Lung (tissue), 12 donors: ENCODE data around the gene USP9X. TPM values are rescaled to one million over a fixed set of nuclear protein-coding genes. Genes with fewer than 3 reads are reported as not detected.
"Not testable (repeated sequence)": the region's sequence is repeated elsewhere in the genome, so short reads cannot be mapped to it uniquely, and the experiment has no call there.

ENCODE experiments used
- ATAC-seq: fragments of 200-7000 bp; cut with Tn5 transposase; one replicate; pipeline ENCODE4 v1.9.1; 2020; ENCODE audit warnings: moderate number of reproducible peaks; ENCODE audit not compliant: insufficient read depth, low FRiP score
- DNase-seq, 3 donors: peaks; one replicate each; pipeline ENCODE4 v3.0.0-alpha.2; 2013 to 2017
- H3K27ac ChIP-seq, 2 donors: one replicate each; pipeline ENCODE4 v1.5.1; 2013; ENCODE audit warnings: mild to moderate bottlenecking in 2 of 2, moderate library complexity in 2 of 2, control low read depth in 1 of 2, inconsistent platforms in 1 of 2, low read depth in 1 of 2, low read length in 1 of 2
- H3K27me3 ChIP-seq, 3 donors: one replicate each; pipeline ENCODE4 v1.5.1; 2013; ENCODE audit warnings: low read length in 2 of 3; ENCODE audit not compliant: control insufficient read depth in 3 of 3, insufficient read depth in 3 of 3
- H3K36me3 ChIP-seq, 4 donors: one replicate each; pipeline ENCODE4 v1.5.1; 2013; ENCODE audit warnings: low read length in 4 of 4, mild to moderate bottlenecking in 1 of 4, moderate library complexity in 1 of 4; ENCODE audit not compliant: control insufficient read depth in 4 of 4, insufficient read depth in 4 of 4
- H3K4me1 ChIP-seq, 5 donors: one replicate each; pipeline ENCODE4 v1.5.1; 2013; ENCODE audit warnings: low read length in 5 of 5, mild to moderate bottlenecking in 2 of 5, moderate library complexity in 1 of 5; ENCODE audit not compliant: control insufficient read depth in 5 of 5, insufficient read depth in 5 of 5
- H3K4me3 ChIP-seq: one replicate; pipeline ENCODE4 v1.5.1; 2013; ENCODE audit warnings: mild to moderate bottlenecking, control low read depth, moderate library complexity
- H3K9ac ChIP-seq, 2 donors: one replicate each; pipeline ENCODE4 v1.5.1; 2013; ENCODE audit warnings: low read length in 2 of 2, control low read depth in 1 of 2; ENCODE audit not compliant: insufficient read depth in 1 of 2
- H3K9me3 ChIP-seq, 4 donors: one replicate each; pipeline ENCODE4 v1.5.1; 2013; ENCODE audit warnings: low read length in 3 of 4, mild to moderate bottlenecking in 1 of 4, moderate library complexity in 1 of 4; ENCODE audit not compliant: control insufficient read depth in 4 of 4, insufficient read depth in 3 of 4
- WGBS, 2 donors: extraction: QIAGEN DNeasy Blood & Tissue Kit; methylation state at CpG; one replicate each; pipeline ENCODE4 v1.1.7; 2013; 5-methylcytosine and 5-hydroxymethylcytosine counted together
- polyA plus RNA-seq, 2 donors: library from polyadenylated mRNA; stranded (reverse); fragments of 200-250 nt; gene quantifications; one replicate each; pipeline ENCODE4 v1.2.1, GENCODE V29; 2013
- total RNA-seq, 2 donors: library from RNA; depleted of rRNA in 1 of 2; stranded (reverse); fragments of >200 nt in 1 of 2; gene quantifications; one replicate each; pipeline ENCODE4 v1.2.1, GENCODE V29; 2014 to 2021
- TF ChIP-seq, protein P1 (sequence below): IDR thresholded peaks from 2 replicates; pipeline ENCODE4 v1.5.1; 2012; ENCODE audit warnings: mild to moderate bottlenecking; ENCODE audit errors: control extremely low read depth, extremely low read depth
- donor health status: control.
- donor health status: control.
- donor health status: Bipolar disorder and iron deficiency.
- donor health status: healthy.
- donor health status: DM: yes; HTN: yes; CAD: no.

USP9X gene
- total and polyA plus RNA-seq, 4 donors: 8.5 to 187 (median 43.0) TPM

DNA sequence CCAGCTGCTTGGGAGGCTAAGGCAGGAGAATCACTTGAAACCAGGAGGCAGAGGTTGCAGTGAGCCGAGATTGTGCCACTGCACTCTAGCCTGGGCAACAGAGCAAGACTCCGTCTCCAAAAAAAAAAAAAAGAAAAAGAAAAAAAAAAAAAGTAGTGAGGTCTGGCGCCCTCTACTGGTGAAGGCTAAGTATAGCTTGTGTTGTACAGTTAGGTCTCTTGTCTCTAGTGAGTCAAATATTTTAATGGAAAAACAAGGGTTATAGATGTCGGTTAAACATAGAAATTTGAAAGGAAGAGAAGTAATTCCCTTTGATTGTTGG, 29.8 kb downstream of the USP9X start:
- H3K27ac ChIP-seq, H3K9me3 ChIP-seq, H3K36me3 ChIP-seq, H3K9ac ChIP-seq, H3K4me3 ChIP-seq, ATAC-seq: not testable (repeated sequence)
- TF ChIP-seq, protein P1, sequence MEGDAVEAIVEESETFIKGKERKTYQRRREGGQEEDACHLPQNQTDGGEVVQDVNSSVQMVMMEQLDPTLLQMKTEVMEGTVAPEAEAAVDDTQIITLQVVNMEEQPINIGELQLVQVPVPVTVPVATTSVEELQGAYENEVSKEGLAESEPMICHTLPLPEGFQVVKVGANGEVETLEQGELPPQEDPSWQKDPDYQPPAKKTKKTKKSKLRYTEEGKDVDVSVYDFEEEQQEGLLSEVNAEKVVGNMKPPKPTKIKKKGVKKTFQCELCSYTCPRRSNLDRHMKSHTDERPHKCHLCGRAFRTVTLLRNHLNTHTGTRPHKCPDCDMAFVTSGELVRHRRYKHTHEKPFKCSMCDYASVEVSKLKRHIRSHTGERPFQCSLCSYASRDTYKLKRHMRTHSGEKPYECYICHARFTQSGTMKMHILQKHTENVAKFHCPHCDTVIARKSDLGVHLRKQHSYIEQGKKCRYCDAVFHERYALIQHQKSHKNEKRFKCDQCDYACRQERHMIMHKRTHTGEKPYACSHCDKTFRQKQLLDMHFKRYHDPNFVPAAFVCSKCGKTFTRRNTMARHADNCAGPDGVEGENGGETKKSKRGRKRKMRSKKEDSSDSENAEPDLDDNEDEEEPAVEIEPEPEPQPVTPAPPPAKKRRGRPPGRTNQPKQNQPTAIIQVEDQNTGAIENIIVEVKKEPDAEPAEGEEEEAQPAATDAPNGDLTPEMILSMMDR: peak; percentile 61
- peak; percentile 27 to 47 (median 44) for DNase-seq
- 0 to 4% methylated on average over 3 to 4 of the region's 4 CpGs for WGBS, 2 donors
- Histone ChIP-seq H3K4me1 (peaks cover 0 to 17% (median 0%) of the 10 kb centered on the region in 5 donors), H3K27me3 (peaks cover 0 to 30% (median 21%) of the 10 kb centered on the region in 3 donors)

DNA sequence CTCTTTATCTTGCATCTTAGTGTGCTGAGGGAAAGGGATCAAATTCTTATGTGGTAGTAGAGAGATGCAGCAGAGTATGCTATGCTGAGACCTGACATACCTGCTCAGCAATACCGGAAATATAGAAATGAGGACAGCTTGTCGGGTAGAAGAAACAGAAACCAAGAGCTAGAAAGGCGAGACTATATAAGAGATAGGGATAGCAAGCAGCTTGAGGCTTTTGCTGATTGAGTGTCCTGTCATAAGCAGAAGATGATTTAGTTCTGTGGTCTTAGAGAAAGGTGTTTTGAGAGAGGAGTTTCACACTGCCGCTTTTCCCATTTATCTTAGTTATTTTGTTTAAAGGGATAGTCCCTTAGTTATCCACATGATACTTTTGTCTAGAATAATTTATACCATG, 31.7 kb downstream of the USP9X start:
- H3K27ac ChIP-seq: no peak overlapping the region
- H3K36me3 ChIP-seq: no peaks in the 10 kb centered on the region
- peaks cover 0 to 9% (median 0%) of the 10 kb centered on the region in 5 donors for H3K4me1 ChIP-seq
- H3K4me3 ChIP-seq: no peak overlapping the region
- TF ChIP-seq, protein P1: no peak
- H3K9me3 ChIP-seq: no peaks in the 10 kb centered on the region
- DNase-seq (no peak), ATAC-seq (no peak)
- H3K27me3 ChIP-seq: peaks cover 0 to 16% (median 14%) of the 10 kb centered on the region in 3 donors
- H3K9ac ChIP-seq: peak overlapping the region in 1 of 2 donors; percentile 1
- 9 to 44% methylated on average over 4 of the region's 4 CpGs for WGBS, 2 donors

DNA sequence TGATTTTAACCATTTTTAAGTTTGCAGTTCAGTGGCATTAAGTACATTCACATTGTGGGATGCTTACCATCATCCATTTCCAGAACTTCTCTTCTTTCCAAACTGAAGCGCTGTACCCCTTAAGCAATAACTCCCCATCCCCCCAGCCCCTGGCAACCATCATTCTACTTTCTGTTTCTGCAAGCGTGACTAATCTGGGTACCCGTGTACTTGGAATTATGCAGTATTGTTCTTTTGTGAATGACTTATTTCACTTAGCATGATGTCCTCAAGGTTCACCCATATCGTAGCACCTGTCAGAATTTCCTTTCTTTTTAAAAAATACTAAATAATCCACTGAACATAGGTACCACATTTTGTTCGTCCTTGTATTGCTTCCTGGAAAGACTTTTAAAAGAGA, 32.9 kb downstream of the USP9X start:
- no peak overlapping the region for H3K9ac ChIP-seq
- H3K4me3 ChIP-seq: no peak overlapping the region
- no peaks in the 10 kb centered on the region for H3K36me3 ChIP-seq
- no peak for DNase-seq
- H3K4me1 ChIP-seq: peaks cover 0 to 9% (median 0%) of the 10 kb centered on the region in 5 donors
- H3K27ac ChIP-seq: no peak overlapping the region
- peaks cover 0 to 18% (median 14%) of the 10 kb centered on the region in 3 donors for H3K27me3 ChIP-seq
- no peak for ATAC-seq
- WGBS, 2 donors: 56 to 75% methylated on average over 5 of the region's 5 CpGs
- H3K9me3 ChIP-seq: no peaks in the 10 kb centered on the region
- TF ChIP-seq, protein P1: no peak

DNA sequence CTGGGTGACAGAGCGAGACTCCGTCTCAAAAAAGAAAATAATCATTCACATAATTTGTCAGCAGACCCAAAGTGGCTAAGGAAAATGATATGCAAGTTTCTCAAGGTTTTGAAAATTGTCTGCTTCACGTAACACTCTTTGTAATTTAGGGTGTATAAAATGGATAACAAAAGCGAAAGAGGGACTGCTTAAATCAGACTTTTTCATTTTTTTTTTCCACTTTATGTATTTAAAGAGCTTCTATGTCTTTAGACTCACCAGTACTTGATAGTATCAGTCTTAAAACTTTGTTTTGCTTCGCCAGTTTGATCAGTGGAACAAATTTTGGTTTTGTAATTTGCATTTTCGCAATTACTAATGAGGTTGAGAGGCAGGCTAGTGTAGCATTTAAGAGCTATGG, 34.6 kb downstream of the USP9X start:
- Histone ChIP-seq H3K4me3 (no peak overlapping the region), H3K36me3 (peaks cover 0 to 2% (median 1%) of the 10 kb centered on the region in 4 donors), H3K9ac (no peak overlapping the region), H3K27ac (no peak overlapping the region), H3K27me3 (peaks cover 0 to 18% (median 12%) of the 10 kb centered on the region in 3 donors), H3K4me1 (peaks cover 0 to 6% (median 0%) of the 10 kb centered on the region in 5 donors), H3K9me3 (no peaks in the 10 kb centered on the region)
- WGBS, 2 donors: 74 to 85% methylated on average over 6 of the region's 6 CpGs
- no peak for ATAC-seq
- TF ChIP-seq, protein P1: no peak
- DNase-seq: no peak
